ENCODE measurements around the gene FANCC. TPM values are rescaled to one million over a fixed set of nuclear protein-coding genes. Genes with fewer than 3 reads are reported as not detected.

The FANCC gene
- total RNA-seq, 1 experiment from 2014 or later = 13.4 TPM

- no peak for DNase-seq (ENCODE audit: low read depth)
Measured at GRCh38 chr9:95148208-95148520, 169.3 kb downstream of the FANCC start.

- DNase-seq (ENCODE audit: low read depth) = no peak
Measured at GRCh38 chr9:95147452-95148207, 169.9 kb downstream of the FANCC start.

- DNase-seq (ENCODE audit: low read depth) = peak; percentile 63
Measured at GRCh38 chr9:95143591-95144561, 173.6 kb downstream of the FANCC start.

- DNase-seq (ENCODE audit: low read depth) = no peak
Measured at GRCh38 chr9:95142728-95143127, 174.8 kb downstream of the FANCC start.

GRCh38 chr9:95142315-95142714, 175.2 kb downstream of the FANCC start:
- no peak for DNase-seq (ENCODE audit: low read depth)

- DNase-seq (ENCODE audit: low read depth) = peak; percentile 25
Measured at GRCh38 chr9:95140821-95141220, 176.7 kb downstream of the FANCC start.

- DNase-seq (ENCODE audit: low read depth) = no peak
Measured at GRCh38 chr9:95139126-95139525, 178.4 kb downstream of the FANCC start.

GRCh38 chr9:95138474-95138873, 179.0 kb downstream of the FANCC start:
- DNase-seq (ENCODE audit: low read depth) = peak; percentile 32

GRCh38 chr9:95137587-95138145, 179.8 kb downstream of the FANCC start:
- no peak for DNase-seq (ENCODE audit: low read depth)

GRCh38 chr9:95135756-95136155, 181.8 kb downstream of the FANCC start:
- DNase-seq (ENCODE audit: low read depth) = no peak

GRCh38 chr9:95134457-95134881, 183.0 kb downstream of the FANCC start:
- no peak for DNase-seq (ENCODE audit: low read depth)

GRCh38 chr9:95133325-95133705, 184.2 kb downstream of the FANCC start:
- DNase-seq (ENCODE audit: low read depth) = no peak

GRCh38 chr9:95132366-95133324, 184.9 kb downstream of the FANCC start:
- DNase-seq (ENCODE audit: low read depth) = no peak

GRCh38 chr9:95131023-95131943, 186.2 kb downstream of the FANCC start:
- DNase-seq (ENCODE audit: low read depth) = peak; percentile 52

GRCh38 chr9:95130484-95130883, 187.0 kb downstream of the FANCC start:
- no peak for DNase-seq (ENCODE audit: low read depth)

GRCh38 chr9:95129476-95130291, 187.8 kb downstream of the FANCC start:
- DNase-seq (ENCODE audit: low read depth) = no peak

- DNase-seq (ENCODE audit: low read depth) = no peak
Measured at GRCh38 chr9:95128177-95128524, 189.4 kb downstream of the FANCC start.

- peak; percentile 77 for DNase-seq (ENCODE audit: low read depth)
Measured at GRCh38 chr9:95127249-95128176, 190.0 kb downstream of the FANCC start.
